ENCODE results near the gene LOC128125822.

Gene LOC128125822

DNA sequence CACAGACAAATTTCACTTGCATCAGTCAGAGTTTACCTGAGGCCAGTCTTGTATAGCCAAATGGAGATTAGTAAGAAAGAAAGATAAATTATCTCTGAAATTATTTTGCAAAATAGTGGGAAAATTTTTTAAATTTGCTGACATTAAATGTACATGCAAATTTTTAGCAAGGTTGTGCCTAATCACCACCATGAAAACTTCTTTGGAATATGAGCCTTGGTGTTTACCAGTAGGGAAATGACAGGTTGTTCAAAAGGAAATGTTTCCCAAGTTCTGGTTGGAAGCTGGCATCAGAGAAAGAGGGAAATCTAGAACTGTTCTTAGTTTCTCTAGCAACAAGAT, 34.4 kb upstream of the LOC128125822 start:
- no peak for DNase-seq (ENCODE audit: low read depth)
- in situ Hi-C loops (cut with HindIII; ENCODE audit: low sequenced_read_pairs): no loop called here
- no peak overlapping the region for H3K4me3 ChIP-seq (ENCODE audit: low read depth, low read length)
- TF ChIP-seq, protein P1, sequence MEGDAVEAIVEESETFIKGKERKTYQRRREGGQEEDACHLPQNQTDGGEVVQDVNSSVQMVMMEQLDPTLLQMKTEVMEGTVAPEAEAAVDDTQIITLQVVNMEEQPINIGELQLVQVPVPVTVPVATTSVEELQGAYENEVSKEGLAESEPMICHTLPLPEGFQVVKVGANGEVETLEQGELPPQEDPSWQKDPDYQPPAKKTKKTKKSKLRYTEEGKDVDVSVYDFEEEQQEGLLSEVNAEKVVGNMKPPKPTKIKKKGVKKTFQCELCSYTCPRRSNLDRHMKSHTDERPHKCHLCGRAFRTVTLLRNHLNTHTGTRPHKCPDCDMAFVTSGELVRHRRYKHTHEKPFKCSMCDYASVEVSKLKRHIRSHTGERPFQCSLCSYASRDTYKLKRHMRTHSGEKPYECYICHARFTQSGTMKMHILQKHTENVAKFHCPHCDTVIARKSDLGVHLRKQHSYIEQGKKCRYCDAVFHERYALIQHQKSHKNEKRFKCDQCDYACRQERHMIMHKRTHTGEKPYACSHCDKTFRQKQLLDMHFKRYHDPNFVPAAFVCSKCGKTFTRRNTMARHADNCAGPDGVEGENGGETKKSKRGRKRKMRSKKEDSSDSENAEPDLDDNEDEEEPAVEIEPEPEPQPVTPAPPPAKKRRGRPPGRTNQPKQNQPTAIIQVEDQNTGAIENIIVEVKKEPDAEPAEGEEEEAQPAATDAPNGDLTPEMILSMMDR (IDR thresholded peaks at IDR 0.05; ENCODE audit: low read depth, low read length, missing control alignments): no peak

DNA sequence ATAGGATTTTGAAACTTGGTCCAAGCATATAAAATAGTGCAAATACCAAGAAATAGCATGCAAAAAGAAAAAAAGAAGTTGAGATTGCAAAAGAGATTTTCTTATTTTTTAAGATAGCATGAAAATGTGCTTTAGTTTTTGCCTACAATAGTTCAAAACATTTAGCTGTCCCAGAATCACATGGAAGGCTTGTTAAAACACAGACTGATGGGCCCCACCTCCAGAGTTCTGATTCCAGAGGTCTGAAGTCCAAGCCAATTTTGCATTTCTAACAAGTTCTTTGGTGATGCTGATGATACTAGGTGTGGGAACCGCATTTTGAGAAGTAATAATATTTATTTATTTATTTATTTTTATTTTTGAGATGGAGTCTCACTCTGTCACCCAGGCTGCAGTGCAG, 33.7 kb upstream of the LOC128125822 start:
- H3K4me3 ChIP-seq (ENCODE audit: low read depth, low read length): no peak overlapping the region
- no peak for DNase-seq (ENCODE audit: low read depth)
- TF ChIP-seq, protein P1 (IDR thresholded peaks at IDR 0.05; ENCODE audit: low read depth, low read length, missing control alignments): no peak
- in situ Hi-C loops (cut with HindIII; ENCODE audit: low sequenced_read_pairs): no loop called here

DNA sequence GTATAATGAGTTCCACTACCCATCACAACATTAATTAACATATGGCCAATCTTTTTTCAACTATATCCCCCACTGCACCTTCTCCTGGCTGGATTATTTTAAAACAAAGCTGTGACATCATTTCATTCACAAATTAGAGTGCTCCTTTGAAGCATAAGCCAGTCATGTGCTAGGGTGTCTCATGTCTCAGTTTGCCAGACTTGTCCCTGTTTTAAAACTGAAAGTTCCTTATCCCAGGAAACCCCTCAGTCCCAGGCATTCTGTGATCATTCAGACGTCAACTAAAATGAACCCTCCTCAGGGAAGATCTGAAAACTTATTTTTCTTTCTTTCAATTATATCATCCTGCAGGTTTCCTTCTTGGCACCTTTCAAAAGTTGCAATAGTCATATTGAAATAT, 29.3 kb upstream of the LOC128125822 start:
- TF ChIP-seq, protein P1 (IDR thresholded peaks at IDR 0.05; ENCODE audit: low read depth, low read length, missing control alignments): no peak
- no peak for DNase-seq (ENCODE audit: low read depth)
- no peak overlapping the region for H3K4me3 ChIP-seq (ENCODE audit: low read depth, low read length)
- in situ Hi-C loops (cut with HindIII; ENCODE audit: low sequenced_read_pairs): no loop called here

DNA sequence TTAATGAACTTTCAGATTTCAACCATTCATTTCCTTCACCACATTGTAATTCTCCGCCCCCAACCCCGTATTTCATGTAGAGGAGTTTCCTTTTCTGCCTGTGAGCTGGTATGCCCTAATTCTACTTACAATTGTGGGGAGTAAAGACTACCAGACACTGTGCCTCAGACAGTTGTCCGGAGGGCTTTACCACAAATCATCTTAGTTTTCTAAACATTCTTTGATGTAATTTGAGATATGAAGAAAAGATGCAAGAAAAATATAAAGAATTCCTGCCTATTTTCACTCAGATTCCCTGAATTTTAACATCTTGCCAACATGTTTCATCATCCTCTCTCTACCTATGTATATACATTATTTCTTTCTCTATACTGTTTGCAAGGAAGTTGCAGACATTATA, 28.3 kb upstream of the LOC128125822 start:
- TF ChIP-seq, protein P1 (IDR thresholded peaks at IDR 0.05; ENCODE audit: low read depth, low read length, missing control alignments): no peak
- H3K4me3 ChIP-seq (ENCODE audit: low read depth, low read length): no peak overlapping the region
- DNase-seq (ENCODE audit: low read depth): no peak
- in situ Hi-C loops (cut with HindIII; ENCODE audit: low sequenced_read_pairs): no loop called here

DNA sequence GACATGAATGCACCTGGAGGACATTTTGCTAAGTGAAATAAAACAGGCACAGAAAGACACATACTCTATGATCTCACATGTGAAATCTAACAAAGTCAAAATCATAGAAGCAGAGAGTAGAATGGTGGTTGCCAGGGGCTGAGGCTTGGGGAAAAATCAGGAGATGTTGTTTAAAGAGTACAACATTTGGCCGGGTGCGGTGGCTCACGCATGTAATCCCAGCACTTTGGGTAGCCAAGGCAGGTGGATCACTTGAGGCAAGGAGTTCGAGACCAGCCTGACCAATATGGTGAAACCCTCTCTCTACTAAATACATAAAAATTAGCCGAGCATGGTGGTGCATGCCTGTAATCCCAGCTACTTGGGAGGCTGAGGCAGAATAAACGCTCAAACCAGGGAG, 26.0 kb upstream of the LOC128125822 start:
- no peak overlapping the region for H3K4me3 ChIP-seq (ENCODE audit: low read depth, low read length)
- DNase-seq (ENCODE audit: low read depth): no peak
- TF ChIP-seq, protein P1 (IDR thresholded peaks at IDR 0.05; ENCODE audit: low read depth, low read length, missing control alignments): no peak
- in situ Hi-C loops (cut with HindIII; ENCODE audit: low sequenced_read_pairs): no loop called here

DNA sequence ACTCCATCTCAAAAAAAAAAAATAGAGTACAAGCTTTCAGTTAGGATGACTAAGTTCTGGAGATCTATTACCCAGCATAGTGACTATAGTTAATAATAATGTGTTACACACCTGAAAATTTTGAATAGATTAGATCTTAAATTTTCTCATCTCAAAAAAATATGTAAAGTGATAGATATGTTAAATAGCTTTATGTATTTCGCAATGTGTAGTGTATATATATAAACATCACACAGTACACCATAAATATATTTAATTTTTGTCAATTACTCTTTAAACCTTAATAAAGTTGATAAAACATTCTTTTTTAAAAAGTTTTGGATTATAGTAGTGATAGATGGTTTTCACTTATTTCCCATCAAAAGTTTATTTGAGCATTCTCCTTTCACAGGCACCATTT, 25.6 kb upstream of the LOC128125822 start:
- H3K4me3 ChIP-seq (ENCODE audit: low read depth, low read length): no peak overlapping the region
- in situ Hi-C loops (cut with HindIII; ENCODE audit: low sequenced_read_pairs): no loop called here
- DNase-seq (ENCODE audit: low read depth): no peak

More for the DNA sequence above, 25.6 kb upstream of the LOC128125822 start:
- TF ChIP-seq, protein P1 (IDR thresholded peaks at IDR 0.05; ENCODE audit: low read depth, low read length, missing control alignments): no peak

Data from astrocyte of the cerebellum (primary cell).